NCI-H1105 treated with DMSO at 0.1 percent for 48 hours (cell line): Measurements from ENCODE around the gene VTI1B.
"Not testable (repeated sequence)": the region's sequence is repeated elsewhere in the genome, so short reads cannot be mapped to it uniquely, and the experiment has no call there.

Experiments
- DNase-seq: peaks from one replicate; lab custom pipeline; 2025; lab: John Stamatoyannopoulos, UW

The VTI1B gene

DNA sequence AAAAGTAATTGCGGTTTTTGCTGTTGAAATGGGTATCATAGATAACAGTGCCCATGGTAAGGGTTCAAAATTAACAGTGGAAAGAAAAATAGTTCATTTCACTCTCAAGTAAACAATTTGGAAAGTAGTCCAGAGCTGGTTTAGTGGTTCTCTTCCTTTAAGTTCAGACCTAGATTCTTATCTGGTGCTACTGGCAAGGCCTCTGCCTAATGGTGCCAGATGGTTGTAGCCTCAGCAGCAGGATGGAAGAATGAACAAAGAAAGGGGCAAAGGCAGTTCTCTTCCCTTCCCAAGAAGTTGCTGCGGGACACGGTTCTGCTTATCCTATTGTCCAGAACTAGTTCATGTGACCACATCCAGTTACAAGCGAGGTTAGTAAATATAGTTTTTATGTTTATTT, 44.2 kb downstream of the VTI1B start:
- no peak for DNase-seq

- no peak for DNase-seq
Observed at GRCh38 chr14:67627519-67627918, 46.9 kb downstream of the VTI1B start.

- not testable (repeated sequence) for DNase-seq
Observed at GRCh38 chr14:67626131-67626530, 48.3 kb downstream of the VTI1B start.

DNA sequence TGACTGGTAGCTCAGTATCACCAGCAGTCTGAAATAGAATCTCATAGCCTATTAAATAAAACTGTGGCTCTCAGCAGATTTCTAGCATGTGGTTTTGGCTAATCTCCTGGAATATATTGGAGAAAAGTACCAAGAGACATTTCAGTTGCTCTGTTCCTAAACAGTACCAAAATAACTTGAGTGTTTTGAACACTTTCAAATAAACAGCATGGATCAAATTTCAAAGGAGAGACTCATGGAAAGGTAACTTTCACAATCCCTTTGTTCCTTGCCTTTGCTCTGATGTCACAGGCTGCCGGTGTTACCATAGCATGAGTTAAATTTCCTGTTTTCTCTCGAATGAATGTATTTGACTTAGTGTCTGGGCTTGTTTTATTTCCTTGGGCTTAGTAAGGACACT, 51.3 kb downstream of the VTI1B start:
- peak; percentile 12 for DNase-seq

- DNase-seq: no peak
Observed at GRCh38 chr14:67622675-67623074, 51.8 kb downstream of the VTI1B start.

- peak; percentile 43 for DNase-seq
Observed at GRCh38 chr14:67620217-67620785, 54.1 kb downstream of the VTI1B start.

GRCh38 chr14:67619446-67620216, 54.8 kb downstream of the VTI1B start, which contains the start of gene ARG2:
Gene ARG2, plus strand, starts transcription at chr14:67619920. Its CDS starts 58 bp downstream, at chr14:67619978.
- peak; percentile 98 for DNase-seq

- DNase-seq: peak; percentile 73
Observed at GRCh38 chr14:67618617-67619063, 55.8 kb downstream of the VTI1B start.

- no peak for DNase-seq
Observed at GRCh38 chr14:67610491-67610890, 63.9 kb downstream of the VTI1B start.

GRCh38 chr14:67609642-67610310, 64.7 kb downstream of the VTI1B start:
- no peak for DNase-seq

DNA sequence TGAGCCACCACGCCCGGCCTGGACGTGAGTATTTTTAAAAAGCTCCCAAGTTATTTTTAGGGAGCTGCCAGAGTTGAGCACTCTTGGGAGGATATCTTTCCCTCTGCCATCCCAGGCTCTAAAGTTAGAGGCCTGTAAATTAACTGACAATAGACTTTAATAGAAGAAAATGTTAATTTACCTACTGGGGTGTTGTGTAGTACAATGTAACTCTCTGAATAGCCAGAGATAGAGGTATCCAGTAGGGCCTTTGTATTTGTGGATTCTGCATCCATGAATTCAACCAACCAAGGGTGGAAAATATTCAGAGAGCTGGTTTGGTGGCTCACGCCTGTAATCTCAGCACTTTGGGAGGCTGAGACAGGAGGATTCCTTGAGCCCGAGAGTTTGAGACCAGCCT, 66.8 kb downstream of the VTI1B start:
- DNase-seq: no peak

- no peak for DNase-seq
Observed at GRCh38 chr14:67602995-67603545, 71.4 kb downstream of the VTI1B start.

- DNase-seq: no peak
Observed at GRCh38 chr14:67602076-67602475, 72.4 kb downstream of the VTI1B start.

- not testable (repeated sequence) for DNase-seq
Observed at GRCh38 chr14:67600562-67600974, 73.9 kb downstream of the VTI1B start.

- DNase-seq: peak; percentile 80
Observed at GRCh38 chr14:67599698-67600561, 74.5 kb downstream of the VTI1B start, which contains the start of gene PIGH. Gene PIGH, minus strand, starts transcription at chr14:67600268. Its CDS starts 65 bp downstream, at chr14:67600203.
